ENCODE results near the gene OXSR1.

The OXSR1 gene

DNA sequence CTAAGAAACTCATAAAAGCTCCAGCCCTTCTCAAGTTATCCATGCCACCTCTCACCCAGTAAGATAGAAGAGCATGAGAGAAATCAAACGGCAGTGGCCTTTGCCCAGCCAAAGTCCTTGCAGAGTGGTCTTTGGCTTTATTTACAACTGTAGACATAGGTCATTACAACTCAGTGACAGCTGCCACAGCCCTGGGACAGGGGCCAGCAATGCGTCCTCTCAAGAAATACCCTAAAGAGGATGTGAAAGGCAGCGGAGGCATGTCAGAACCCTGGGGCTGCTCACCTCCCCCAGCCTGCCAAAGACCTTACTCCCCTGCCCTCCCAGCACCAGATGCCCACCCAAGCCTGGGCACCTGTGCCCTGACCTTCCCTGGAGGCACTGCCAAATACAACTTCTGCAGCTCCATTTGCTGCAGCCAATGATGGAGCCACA, 34.7 kb upstream of the OXSR1 start:
- Histone ChIP-seq H3K27me3 (ENCODE audit: insufficient read depth, low read length, poor library complexity) (no peaks in the 10 kb centered on the region), H3K9ac (ENCODE audit: low read depth, low read length) (no peak overlapping the region), H3K4me3 (ENCODE audit: low read depth in 1 of 2, low read length in 2 of 2) (no peak overlapping the region), H2AFZ (ENCODE audit: low read depth, low read length) (no peak overlapping the region), H4K20me1 (ENCODE audit: insufficient read depth, low read length) (peaks cover 6% of the 10 kb centered on the region), H3K4me1 (ENCODE audit: insufficient read depth, low read length) (peaks cover 11% of the 10 kb centered on the region), H3K79me2 (ENCODE audit: insufficient read depth, low read length) (peaks cover 9% of the 10 kb centered on the region), H3K36me3 (ENCODE audit: insufficient read depth, low read length) (peaks cover 96% of the 10 kb centered on the region), H3K27ac (ENCODE audit: low read length) (no peak overlapping the region), H3K4me2 (ENCODE audit: insufficient read depth, low read length) (no peak overlapping the region), H3K9me3 (ENCODE audit: insufficient read depth, low read length, severe bottlenecking) (no peaks in the 10 kb centered on the region)
- no peak for ATAC-seq (ENCODE audit: insufficient read depth, low read depth)
- DNase-seq: no peak
- no peak for TF ChIP-seq EZH2 (IDR thresholded peaks at IDR 0.05; ENCODE audit: borderline replicate concordance, low read depth, low read length, severe bottlenecking)
- TF ChIP-seq CTCF (IDR thresholded peaks at IDR 0.05; ENCODE audit: borderline replicate concordance, extremely low read depth, low read length, poor library complexity, severe bottlenecking): no peak

DNA sequence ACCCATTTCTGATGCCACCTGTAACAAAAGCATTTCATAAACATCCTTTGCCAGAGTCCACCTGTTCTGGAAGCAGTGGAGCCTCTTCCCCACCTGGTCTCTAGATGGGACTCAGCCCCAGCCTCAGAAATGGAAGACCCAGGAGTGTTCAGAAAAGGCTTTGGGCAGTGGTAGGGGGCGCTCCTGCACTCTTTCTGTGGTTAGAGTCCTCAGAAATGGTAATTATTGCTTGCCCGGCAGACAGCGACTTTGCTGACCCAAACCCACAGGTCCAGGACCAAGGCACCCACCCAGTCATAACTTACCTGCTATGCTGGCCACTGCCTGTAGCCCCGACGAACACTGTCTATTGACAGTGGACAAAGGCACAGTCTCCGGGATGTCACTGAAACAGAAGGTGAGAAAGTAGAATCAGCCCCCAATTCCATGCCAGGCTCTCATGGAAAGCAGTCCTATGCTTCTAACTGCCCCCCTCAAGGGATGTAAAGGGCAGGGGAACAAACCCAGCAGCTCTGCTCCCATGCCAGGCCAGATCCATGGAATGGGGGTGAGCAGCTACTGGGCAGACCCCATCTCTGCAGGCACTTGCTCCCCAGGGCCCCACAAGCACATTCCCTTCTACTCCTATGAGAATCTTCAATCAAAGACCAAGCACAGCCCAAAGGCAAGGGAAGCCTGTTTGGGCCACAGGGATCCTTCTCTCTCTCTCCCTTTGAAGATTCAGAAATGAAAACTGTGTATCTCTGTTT, 33.5 kb upstream of the OXSR1 start:
- no peak overlapping the region for H3K27ac ChIP-seq (ENCODE audit: low read length)
- no peak overlapping the region for H3K4me3 ChIP-seq (ENCODE audit: low read depth in 1 of 2, low read length in 2 of 2)
- H2AFZ ChIP-seq (ENCODE audit: low read depth, low read length): no peak overlapping the region
- ATAC-seq (ENCODE audit: insufficient read depth, low read depth): peak; percentile 40; the same call in 1 of the 3 replicates
- no peaks in the 10 kb centered on the region for H3K27me3 ChIP-seq (ENCODE audit: insufficient read depth, low read length, poor library complexity)
- no peaks in the 10 kb centered on the region for H3K9me3 ChIP-seq (ENCODE audit: insufficient read depth, low read length, severe bottlenecking)
- TF ChIP-seq EZH2 (IDR thresholded peaks at IDR 0.05; ENCODE audit: borderline replicate concordance, low read depth, low read length, severe bottlenecking): no peak
- peak; percentile 40 for TF ChIP-seq CTCF (IDR thresholded peaks at IDR 0.05; ENCODE audit: borderline replicate concordance, extremely low read depth, low read length, poor library complexity, severe bottlenecking)
- H3K4me2 ChIP-seq (ENCODE audit: insufficient read depth, low read length): no peak overlapping the region
- peaks cover 20% of the 10 kb centered on the region for H3K79me2 ChIP-seq (ENCODE audit: insufficient read depth, low read length)
- DNase-seq: no peak
- H4K20me1 ChIP-seq (ENCODE audit: insufficient read depth, low read length): peaks cover 3% of the 10 kb centered on the region
- H3K36me3 ChIP-seq (ENCODE audit: insufficient read depth, low read length): peaks cover 84% of the 10 kb centered on the region
- H3K4me1 ChIP-seq (ENCODE audit: insufficient read depth, low read length): peaks cover 19% of the 10 kb centered on the region
- no peak overlapping the region for H3K9ac ChIP-seq (ENCODE audit: low read depth, low read length)

DNA sequence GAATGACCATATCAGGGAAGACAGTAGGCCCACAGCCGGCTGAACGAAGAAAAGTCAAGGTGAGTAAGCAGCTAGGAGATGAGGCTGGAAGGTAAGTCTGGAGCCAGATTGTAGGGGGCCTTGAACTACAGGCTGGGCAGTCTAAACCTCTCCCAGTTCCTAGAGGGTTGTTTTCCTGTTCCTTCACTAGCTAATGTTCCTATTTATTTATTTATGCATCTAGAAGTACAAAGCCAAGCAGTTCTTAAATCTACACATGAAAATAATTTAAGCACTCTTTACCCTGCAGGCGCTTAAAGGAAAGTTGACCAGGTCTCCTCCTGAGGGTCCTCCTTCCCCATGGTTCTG, 32.2 kb upstream of the OXSR1 start:
- H3K4me2 ChIP-seq (ENCODE audit: insufficient read depth, low read length): no peak overlapping the region
- no peak for ATAC-seq (ENCODE audit: insufficient read depth, low read depth)
- peaks cover 71% of the 10 kb centered on the region for H3K36me3 ChIP-seq (ENCODE audit: insufficient read depth, low read length)

More for the DNA sequence above, 32.2 kb upstream of the OXSR1 start:
- TF ChIP-seq CTCF (IDR thresholded peaks at IDR 0.05; ENCODE audit: borderline replicate concordance, extremely low read depth, low read length, poor library complexity, severe bottlenecking): no peak
- no peak for TF ChIP-seq EZH2 (IDR thresholded peaks at IDR 0.05; ENCODE audit: borderline replicate concordance, low read depth, low read length, severe bottlenecking)
- Histone ChIP-seq H4K20me1 (ENCODE audit: insufficient read depth, low read length) (peaks cover 3% of the 10 kb centered on the region), H3K27ac (ENCODE audit: low read length) (no peak overlapping the region), H3K79me2 (ENCODE audit: insufficient read depth, low read length) (peaks cover 26% of the 10 kb centered on the region), H3K4me3 (ENCODE audit: low read depth in 1 of 2, low read length in 2 of 2) (no peak overlapping the region), H3K9ac (ENCODE audit: low read depth, low read length) (no peak overlapping the region), H3K9me3 (ENCODE audit: insufficient read depth, low read length, severe bottlenecking) (no peaks in the 10 kb centered on the region), H3K27me3 (ENCODE audit: insufficient read depth, low read length, poor library complexity) (no peaks in the 10 kb centered on the region), H2AFZ (ENCODE audit: low read depth, low read length) (no peak overlapping the region), H3K4me1 (ENCODE audit: insufficient read depth, low read length) (peaks cover 28% of the 10 kb centered on the region)
- no peak for DNase-seq
